H9 (cell line): Measurements from ENCODE around the gene GNA12. TPM values are rescaled to one million over a fixed set of nuclear protein-coding genes. Genes with fewer than 3 reads are reported as not detected.

ENCODE experiments used
- DNase-seq: peaks from one replicate; pipeline ENCODE4 v3.0.0-alpha.2; 2017
- H2AFZ ChIP-seq: one replicate; pipeline ENCODE4 v1.6.1; 2013; ENCODE audit warnings: mild to moderate bottlenecking, low read length, control low read depth, moderate library complexity
- H2AK5ac ChIP-seq: 2 replicates; pipeline ENCODE4 v1.6.1; 2013; ENCODE audit warnings: low read length, control low read depth, mixed read lengths; ENCODE audit not compliant: insufficient read length
- H2BK120ac ChIP-seq: one replicate; pipeline ENCODE4 v1.6.1; 2013; ENCODE audit warnings: low read depth, mild to moderate bottlenecking, low read length, control low read depth, inconsistent platforms; ENCODE audit not compliant: poor library complexity, severe bottlenecking
- H2BK12ac ChIP-seq: 2 replicates; pipeline ENCODE4 v1.6.1; 2013; ENCODE audit warnings: low read length, control low read depth, mixed read lengths, low read depth; ENCODE audit not compliant: insufficient read length
- H2BK15ac ChIP-seq: 2 replicates; pipeline ENCODE4 v1.6.1; 2013; ENCODE audit warnings: low read depth, low read length, control low read depth
- H2BK20ac ChIP-seq: one replicate; pipeline ENCODE4 v1.6.1; 2013; ENCODE audit warnings: low read depth, mild to moderate bottlenecking, low read length, control low read depth, inconsistent platforms; ENCODE audit not compliant: poor library complexity, severe bottlenecking
- H2BK5ac ChIP-seq: 2 replicates; pipeline ENCODE4 v1.6.1; 2013; ENCODE audit warnings: low read length, control low read depth, mixed read lengths; ENCODE audit not compliant: insufficient read length
- H3K14ac ChIP-seq: 2 replicates; pipeline ENCODE4 v1.6.1; 2013; ENCODE audit warnings: low read length, control low read depth; ENCODE audit not compliant: insufficient read depth
- H3K18ac ChIP-seq: 2 replicates; pipeline ENCODE4 v1.6.1; 2013; ENCODE audit warnings: low read depth, mild to moderate bottlenecking, mixed read lengths, low read length, control low read depth; ENCODE audit not compliant: insufficient read length
- H3K23ac ChIP-seq: 2 replicates; pipeline ENCODE4 v1.6.1; 2013; ENCODE audit warnings: low read length, control low read depth, mixed read lengths, low read depth; ENCODE audit not compliant: insufficient read length
- H3K23me2 ChIP-seq: 2 replicates; pipeline ENCODE4 v1.6.1; 2013; ENCODE audit warnings: low read depth, mild to moderate bottlenecking, mixed read lengths, low read length, control low read depth; ENCODE audit not compliant: insufficient read length, poor library complexity, severe bottlenecking
- H3K27ac ChIP-seq: 2 replicates; pipeline ENCODE4 v1.5.1; 2013; ENCODE audit warnings: low read length, control low read depth, mixed read lengths, low read depth; ENCODE audit not compliant: insufficient read length
- H3K27me3 ChIP-seq: 2 replicates; pipeline ENCODE4 v1.6.1; 2013; ENCODE audit warnings: low read length, control low read depth, inconsistent platforms; ENCODE audit not compliant: insufficient read depth
- H3K4ac ChIP-seq: 2 replicates; pipeline ENCODE4 v1.6.1; 2013; ENCODE audit warnings: low read depth, mild to moderate bottlenecking, control low read depth, inconsistent platforms, low read length, moderate library complexity
- H3K4me1 ChIP-seq: 2 replicates; pipeline ENCODE4 v1.6.1; 2013; ENCODE audit warnings: low read length, control low read depth, inconsistent platforms; ENCODE audit not compliant: insufficient read depth
- H3K4me2 ChIP-seq: 2 replicates; pipeline ENCODE4 v1.6.1; 2013; ENCODE audit warnings: low read length, control low read depth, mixed read lengths; ENCODE audit not compliant: insufficient read length, insufficient read depth
- H3K56ac ChIP-seq: 2 replicates; pipeline ENCODE4 v1.6.1; 2013; ENCODE audit warnings: low read depth, mild to moderate bottlenecking, mixed read lengths, low read length, control low read depth; ENCODE audit not compliant: insufficient read length
- H3K79me1 ChIP-seq: 2 replicates; pipeline ENCODE4 v1.6.1; 2013; ENCODE audit warnings: low read depth, mild to moderate bottlenecking, moderate library complexity, low read length, control low read depth, inconsistent platforms; ENCODE audit not compliant: insufficient read depth, poor library complexity, severe bottlenecking
- H3K79me2 ChIP-seq: 2 replicates; pipeline ENCODE4 v1.6.1; 2013; ENCODE audit warnings: low read length, control low read depth, inconsistent platforms; ENCODE audit not compliant: insufficient read depth
- H3K9ac ChIP-seq: 2 replicates; pipeline ENCODE4 v1.6.1; 2013; ENCODE audit warnings: low read length, control low read depth, mixed read lengths; ENCODE audit not compliant: insufficient read length; ENCODE audit errors: extremely low read depth
- H3K9me3 ChIP-seq: one replicate; pipeline ENCODE4 v1.6.1; 2013; ENCODE audit warnings: low read depth, low read length, inconsistent platforms; ENCODE audit not compliant: control insufficient read depth
- H3T11ph ChIP-seq: one replicate; pipeline ENCODE4 v1.6.1; 2013; ENCODE audit warnings: mild to moderate bottlenecking, low read length, control low read depth, inconsistent platforms
- H4K20me1 ChIP-seq: one replicate; pipeline ENCODE4 v1.6.1; 2013; ENCODE audit not compliant: control insufficient read depth, insufficient read length, insufficient read depth
- H4K5ac ChIP-seq: 2 replicates; pipeline ENCODE4 v1.6.1; 2013; ENCODE audit warnings: low read depth, mild to moderate bottlenecking, mixed read lengths, low read length, control low read depth; ENCODE audit not compliant: insufficient read length
- H4K8ac ChIP-seq: replicated peaks from 2 replicates; pipeline ENCODE4 v1.6.1; 2013; ENCODE audit warnings: low read length, control low read depth, mixed read lengths, low read depth; ENCODE audit not compliant: insufficient read length
- H4K91ac ChIP-seq: 2 replicates; pipeline ENCODE4 v1.6.1; 2013; ENCODE audit warnings: low read depth, mild to moderate bottlenecking, moderate library complexity, mixed read lengths, low read length, control low read depth; ENCODE audit not compliant: insufficient read length
- H3K27ac Mint-ChIP-seq, 3 experiments: 2 replicates in 2 of 3; 3 replicates in 1 of 3; pipeline ENCODE4 v1.8.0; 2020 to 2021; ENCODE audit warnings: mixed read lengths in 3 of 3, mild to moderate bottlenecking in 1 of 3, moderate library complexity in 1 of 3
- H3K27me3 Mint-ChIP-seq: 2 replicates; pipeline ENCODE4 v1.8.0; 2021; ENCODE audit warnings: low read depth, mild to moderate bottlenecking, moderate library complexity, mixed read lengths
- H3K36me3 Mint-ChIP-seq, 3 experiments: 2 replicates in 2 of 3; 3 replicates in 1 of 3; pipeline ENCODE4 v1.8.0; 2020 to 2021; ENCODE audit warnings: low read depth in 3 of 3, mixed read lengths in 3 of 3; ENCODE audit not compliant: insufficient read depth in 1 of 3
- H3K4me1 Mint-ChIP-seq, 2 experiments: 2 replicates each; pipeline ENCODE4 v1.8.0; 2020; ENCODE audit warnings: mixed read lengths in 2 of 2
- H3K4me3 Mint-ChIP-seq, 2 experiments: 2 replicates in 1 of 2; 3 replicates in 1 of 2; pipeline ENCODE4 v1.8.0; 2020 to 2021; ENCODE audit warnings: mild to moderate bottlenecking in 2 of 2, mixed read lengths in 2 of 2, moderate library complexity in 1 of 2
- H3K9me3 Mint-ChIP-seq, 2 experiments: 2 replicates in 1 of 2; 3 replicates in 1 of 2; pipeline ENCODE4 v1.8.0; 2020; ENCODE audit warnings: mild to moderate bottlenecking in 2 of 2, mixed read lengths in 2 of 2, moderate library complexity in 1 of 2
- CTCF ChIP-seq: fragments of 200-600 bp; sonication (generic); conservative IDR thresholded peaks from 3 replicates; pipeline ENCODE4 v1.8.0; 2021; ENCODE audit warnings: antibody characterized with exemption, mild to moderate bottlenecking
- WGBS: extraction: QIAGEN DNeasy Blood & Tissue Kit; methylation state at CpG from one replicate; pipeline ENCODE4 v1.1.7; 2013; ENCODE audit warnings: missing lambda C conversion rate, low lambda C conversion rate, mixed read lengths; ENCODE audit not compliant: insufficient read length; ENCODE audit errors: extremely low coverage; 5-methylcytosine and 5-hydroxymethylcytosine counted together
- total RNA-seq: library from RNA; stranded (reverse); gene quantifications from 2 replicates; pipeline ENCODE4 v1.2.1, GENCODE V29; 2021

GNA12 gene
- total RNA-seq, 1 experiment from 2014 or later, result 60.2 TPM

- H3K9ac ChIP-seq, result no peak overlapping the region
- peaks cover 2% of the 10 kb centered on the region for H4K20me1 ChIP-seq
- no peak overlapping the region for H3K4me2 ChIP-seq
- H4K5ac ChIP-seq, result no peak overlapping the region
- H3T11ph ChIP-seq, result no peak overlapping the region
- no peak overlapping the region for H3K4ac ChIP-seq
- no peak overlapping the region for H2BK120ac ChIP-seq
- DNase-seq, result no peak
- peaks cover 18% of the 10 kb centered on the region; the same call in 1 of the 2 replicates for H3K79me2 ChIP-seq
- H3K27me3 Mint-ChIP-seq, result no peaks in the 10 kb centered on the region
- H2BK5ac ChIP-seq, result no peak overlapping the region
- H3K36me3 Mint-ChIP-seq, result peaks cover 17 to 33% (median 26%) of the 10 kb centered on the region in 3 experiments
- H2BK12ac ChIP-seq, result no peak overlapping the region
- H2BK20ac ChIP-seq, result no peak overlapping the region
- H3K9me3 Mint-ChIP-seq, result peaks cover 0 to 1% of the 10 kb centered on the region in 2 experiments; a peak in 1 of 5 replicates
- no peak overlapping the region for H3K4me3 Mint-ChIP-seq
- H3K9me3 ChIP-seq, result no peaks in the 10 kb centered on the region
- H2AK5ac ChIP-seq, result no peak overlapping the region
- H4K91ac ChIP-seq, result no peak overlapping the region
- no peaks in the 10 kb centered on the region for H3K27me3 ChIP-seq
- H2AFZ ChIP-seq, result no peak overlapping the region
- no peak overlapping the region for H3K23ac ChIP-seq
- H3K27ac Mint-ChIP-seq, result no peak overlapping the region; a peak in 1 of 7 replicates
- peaks cover 5% of the 10 kb centered on the region for H3K79me1 ChIP-seq
- 0 out of 2 replicates have a peak, but pooled peaks cover 2% of the 10 kb centered on the region for H3K4me1 ChIP-seq
- no peak overlapping the region for H3K14ac ChIP-seq
- H2BK15ac ChIP-seq, result no peak overlapping the region
- no peak for TF ChIP-seq CTCF
- no CpG with 5 or more reads among the region's 10 CpGs for whole genome bisulfite sequencing
- no peak overlapping the region for H4K8ac ChIP-seq
- peaks cover 27 to 28% of the 10 kb centered on the region in 2 experiments for H3K4me1 Mint-ChIP-seq
- H3K56ac ChIP-seq, result no peak overlapping the region
- H3K18ac ChIP-seq, result no peak overlapping the region
- H3K23me2 ChIP-seq, result no peaks in the 10 kb centered on the region
- no peak overlapping the region for H3K27ac ChIP-seq
These were observed 89.2 kb downstream of the GNA12 start for GRCh38 chr7:2754912-2755311.
